ENCODE results near the gene PLEKHJ1.

The PLEKHJ1 gene

DNA sequence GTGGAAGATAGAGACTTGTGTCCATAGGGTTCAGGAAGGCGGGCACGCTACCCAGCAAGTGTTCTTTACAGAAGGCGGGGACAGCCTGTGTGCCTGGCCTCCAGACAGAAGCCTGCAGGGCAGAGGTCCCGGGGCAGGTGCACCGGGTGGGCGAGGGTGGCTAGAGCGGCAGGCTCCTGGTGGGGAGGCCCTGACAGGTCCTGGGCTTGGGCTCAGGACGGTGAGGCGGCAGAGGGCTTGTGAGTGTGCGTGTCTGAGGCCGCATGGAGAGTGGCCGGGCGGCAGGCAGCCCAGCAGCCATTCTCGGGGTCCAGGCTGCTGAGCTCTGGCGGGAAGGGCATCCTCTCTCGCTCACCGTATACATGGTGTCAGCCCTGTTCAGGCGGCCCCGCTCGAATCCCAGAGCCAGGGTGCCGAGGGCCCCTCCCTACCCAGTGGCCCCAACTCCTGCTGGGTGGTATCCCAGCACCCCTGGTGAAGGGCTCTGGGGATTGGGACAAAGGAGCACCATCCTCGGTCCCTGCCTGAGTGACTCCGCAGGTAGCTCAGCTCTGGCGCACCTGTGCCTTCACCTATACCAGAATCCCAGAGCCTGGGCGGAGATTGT lies 10.0 kb upstream of the PLEKHJ1 start:
- H3K4me3 ChIP-seq (ENCODE audit: extremely low read depth, insufficient read depth, low read length, poor library complexity, severe bottlenecking): no peak overlapping the region
- H3K36me3 ChIP-seq (ENCODE audit: control insufficient read depth, insufficient read depth, low read length): peaks cover 76% of the 10 kb centered on the region
- no peaks in the 10 kb centered on the region for H3K9me3 ChIP-seq (ENCODE audit: control insufficient read depth, low read length)
- peaks cover 2% of the 10 kb centered on the region for H3K4me1 ChIP-seq (ENCODE audit: control insufficient read depth, insufficient read depth, low read length, poor library complexity, severe bottlenecking)
- H3K27ac ChIP-seq (ENCODE audit: low read depth, low read length, severe bottlenecking): no peak overlapping the region
- WGBS, 2 experiments (ENCODE audit: insufficient coverage in 2 of 2): 96 to 97% methylated on average over 23 to 24 of the region's 25 CpGs

DNA sequence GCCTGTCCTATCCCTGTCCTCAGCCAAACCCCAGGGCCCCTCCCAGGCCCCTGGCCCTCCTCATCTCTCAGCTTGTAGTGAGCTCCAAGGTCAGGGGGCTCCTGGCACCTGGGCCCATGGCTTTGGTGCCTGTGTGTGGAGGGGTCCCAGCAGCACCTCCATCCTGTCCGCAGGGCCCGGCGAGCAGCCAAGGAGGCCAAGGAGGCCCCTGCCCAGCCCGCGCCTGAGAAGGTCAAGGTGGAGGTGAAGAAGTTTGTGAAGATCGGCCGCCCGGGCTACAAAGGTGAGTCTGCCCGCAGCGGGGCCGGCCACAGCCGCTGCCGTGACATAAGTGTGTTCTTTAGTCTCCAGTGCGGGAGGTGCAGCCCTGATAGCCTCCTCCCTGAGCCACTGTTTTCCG lies 9.1 kb upstream of the PLEKHJ1 start:
- Histone ChIP-seq H3K27ac (ENCODE audit: low read depth, low read length, severe bottlenecking) (no peak overlapping the region), H3K9me3 (ENCODE audit: control insufficient read depth, low read length) (no peaks in the 10 kb centered on the region), H3K4me1 (ENCODE audit: control insufficient read depth, insufficient read depth, low read length, poor library complexity, severe bottlenecking) (peaks cover 10% of the 10 kb centered on the region), H3K4me3 (ENCODE audit: extremely low read depth, insufficient read depth, low read length, poor library complexity, severe bottlenecking) (no peak overlapping the region), H3K36me3 (ENCODE audit: control insufficient read depth, insufficient read depth, low read length) (peaks cover 85% of the 10 kb centered on the region)
- 95 to 96% methylated on average over 15 of the region's 15 CpGs for WGBS, 2 experiments (ENCODE audit: insufficient coverage in 2 of 2)

DNA sequence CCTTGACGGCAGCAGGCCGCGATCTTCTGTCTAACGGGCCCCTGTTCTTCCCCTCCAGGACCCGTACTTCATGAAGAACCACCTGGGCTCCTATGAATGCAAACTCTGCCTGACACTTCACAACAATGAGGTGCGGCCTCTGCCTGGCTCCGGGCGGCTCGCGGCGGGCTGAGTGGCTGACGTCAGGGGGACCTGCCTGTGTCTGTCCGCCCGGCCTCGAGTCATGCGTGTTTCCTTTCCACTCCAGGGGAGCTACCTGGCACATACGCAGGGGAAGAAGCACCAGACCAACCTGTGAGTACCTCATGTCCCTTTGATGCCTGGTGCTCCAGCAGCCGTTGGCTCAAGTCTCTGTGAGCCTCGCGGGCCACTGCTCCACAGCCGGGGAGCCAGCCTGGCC lies 8.4 kb upstream of the PLEKHJ1 start:
- Histone ChIP-seq H3K4me3 (ENCODE audit: extremely low read depth, insufficient read depth, low read length, poor library complexity, severe bottlenecking) (no peak overlapping the region), H3K27ac (ENCODE audit: low read depth, low read length, severe bottlenecking) (no peak overlapping the region), H3K36me3 (ENCODE audit: control insufficient read depth, insufficient read depth, low read length) (peaks cover 89% of the 10 kb centered on the region), H3K4me1 (ENCODE audit: control insufficient read depth, insufficient read depth, low read length, poor library complexity, severe bottlenecking) (peaks cover 14% of the 10 kb centered on the region), H3K9me3 (ENCODE audit: control insufficient read depth, low read length) (no peaks in the 10 kb centered on the region)
- WGBS, 2 experiments (ENCODE audit: insufficient coverage in 2 of 2): 93 to 96% methylated on average over 19 to 21 of the region's 21 CpGs

GRCh38 chr19:2244125-2244411 lies 7.9 kb upstream of the PLEKHJ1 start:
- no peak overlapping the region for H3K4me3 ChIP-seq (ENCODE audit: extremely low read depth, insufficient read depth, low read length, poor library complexity, severe bottlenecking)
- 89 to 93% methylated on average over 12 of the region's 12 CpGs for WGBS, 2 experiments (ENCODE audit: insufficient coverage in 2 of 2)
- no peak overlapping the region for H3K27ac ChIP-seq (ENCODE audit: low read depth, low read length, severe bottlenecking)
- peaks cover 18% of the 10 kb centered on the region for H3K4me1 ChIP-seq (ENCODE audit: control insufficient read depth, insufficient read depth, low read length, poor library complexity, severe bottlenecking)
- no peaks in the 10 kb centered on the region for H3K9me3 ChIP-seq (ENCODE audit: control insufficient read depth, low read length)
- peaks cover 89% of the 10 kb centered on the region for H3K36me3 ChIP-seq (ENCODE audit: control insufficient read depth, insufficient read depth, low read length)

DNA sequence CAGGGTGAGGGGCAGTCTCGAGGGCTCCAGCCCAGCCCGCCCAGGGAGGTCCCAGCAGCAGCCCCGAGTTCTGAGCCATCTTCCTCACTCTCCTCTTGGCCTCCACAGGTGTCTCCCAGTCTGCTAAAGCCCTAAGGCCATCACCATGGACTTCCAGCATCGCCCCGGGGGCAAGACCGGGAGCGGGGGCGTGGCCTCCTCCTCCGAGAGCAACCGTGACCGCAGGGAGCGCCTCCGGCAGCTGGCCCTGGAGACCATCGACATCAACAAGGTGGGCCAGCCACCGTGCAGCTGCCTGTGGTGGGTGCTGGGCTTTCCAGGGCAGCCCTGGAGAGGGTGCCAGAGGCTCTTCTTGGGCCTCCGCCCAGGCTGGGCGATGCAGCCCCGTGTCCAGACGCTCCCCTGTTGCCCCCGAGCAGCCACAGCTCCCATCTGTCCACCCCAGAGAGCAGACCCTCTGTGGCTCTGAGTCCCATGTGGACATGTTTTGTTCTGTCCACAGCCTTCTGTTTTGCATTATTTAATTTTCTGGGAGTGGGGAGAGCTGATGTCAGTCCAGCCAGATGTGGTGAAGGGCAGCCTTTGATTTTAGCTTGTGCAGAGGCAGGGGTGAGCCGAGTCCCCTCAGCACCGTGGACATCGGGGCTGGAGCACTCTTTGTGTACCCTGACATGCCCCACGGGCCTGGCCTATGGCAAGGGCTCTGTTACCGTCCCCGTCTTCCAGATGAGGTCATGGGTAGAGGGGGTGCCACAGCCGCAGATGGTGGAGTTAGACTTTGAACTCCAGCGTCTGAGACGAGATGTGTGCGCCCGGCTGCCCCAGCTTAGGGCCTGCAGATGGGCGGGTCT lies 7.4 kb upstream of the PLEKHJ1 start:
- Histone ChIP-seq H3K4me1 (ENCODE audit: control insufficient read depth, insufficient read depth, low read length, poor library complexity, severe bottlenecking) (peaks cover 22% of the 10 kb centered on the region), H3K36me3 (ENCODE audit: control insufficient read depth, insufficient read depth, low read length) (peaks cover 91% of the 10 kb centered on the region), H3K4me3 (ENCODE audit: extremely low read depth, insufficient read depth, low read length, poor library complexity, severe bottlenecking) (no peak overlapping the region), H3K9me3 (ENCODE audit: control insufficient read depth, low read length) (no peaks in the 10 kb centered on the region), H3K27ac (ENCODE audit: low read depth, low read length, severe bottlenecking) (no peak overlapping the region)
- WGBS, 2 experiments (ENCODE audit: insufficient coverage in 2 of 2): 92 to 94% methylated on average over 31 to 32 of the region's 32 CpGs

- H3K27ac ChIP-seq (ENCODE audit: low read depth, low read length, severe bottlenecking): no peak overlapping the region
- no peak overlapping the region for H3K4me3 ChIP-seq (ENCODE audit: extremely low read depth, insufficient read depth, low read length, poor library complexity, severe bottlenecking)
- 93 to 96% methylated on average over 8 of the region's 8 CpGs for WGBS, 2 experiments (ENCODE audit: insufficient coverage in 2 of 2)
- H3K4me1 ChIP-seq (ENCODE audit: control insufficient read depth, insufficient read depth, low read length, poor library complexity, severe bottlenecking): peaks cover 29% of the 10 kb centered on the region
- H3K36me3 ChIP-seq (ENCODE audit: control insufficient read depth, insufficient read depth, low read length): peaks cover 91% of the 10 kb centered on the region
- H3K9me3 ChIP-seq (ENCODE audit: control insufficient read depth, low read length): no peaks in the 10 kb centered on the region
Measured at GRCh38 chr19:2242816-2243215, 6.7 kb upstream of the PLEKHJ1 start.

DNA sequence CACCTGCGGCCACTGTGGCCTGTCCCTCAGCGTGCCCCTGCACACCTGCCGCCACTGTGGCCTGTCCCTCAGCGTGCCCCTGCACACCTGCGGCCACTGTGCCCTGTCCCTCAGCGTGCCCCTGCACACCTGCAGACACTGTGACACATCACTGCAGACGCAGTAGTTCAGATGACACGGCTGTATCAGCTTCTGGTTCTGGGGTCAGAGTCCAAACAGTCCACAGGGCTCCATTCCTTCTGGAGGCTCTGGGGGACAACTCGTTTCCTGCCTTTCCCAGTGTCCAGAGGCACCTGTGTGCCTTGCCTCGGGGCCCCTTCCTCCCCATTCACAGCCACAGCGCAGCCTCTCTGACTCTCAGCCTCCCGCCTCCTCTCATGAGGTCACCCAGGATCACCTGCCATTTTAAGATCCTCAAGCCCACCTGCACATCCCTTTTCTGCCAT lies 6.0 kb upstream of the PLEKHJ1 start:
- H3K36me3 ChIP-seq (ENCODE audit: control insufficient read depth, insufficient read depth, low read length): peaks cover 90% of the 10 kb centered on the region
- H3K9me3 ChIP-seq (ENCODE audit: control insufficient read depth, low read length): no peaks in the 10 kb centered on the region
- 96 to 99% methylated on average over 9 to 12 of the region's 12 CpGs for WGBS, 2 experiments (ENCODE audit: insufficient coverage in 2 of 2)
- H3K27ac ChIP-seq (ENCODE audit: low read depth, low read length, severe bottlenecking): no peak overlapping the region
- H3K4me3 ChIP-seq (ENCODE audit: extremely low read depth, insufficient read depth, low read length, poor library complexity, severe bottlenecking): no peak overlapping the region
- peaks cover 33% of the 10 kb centered on the region for H3K4me1 ChIP-seq (ENCODE audit: control insufficient read depth, insufficient read depth, low read length, poor library complexity, severe bottlenecking)

- Histone ChIP-seq H3K4me3 (ENCODE audit: extremely low read depth, insufficient read depth, low read length, poor library complexity, severe bottlenecking) (no peak overlapping the region), H3K36me3 (ENCODE audit: control insufficient read depth, insufficient read depth, low read length) (peaks cover 80% of the 10 kb centered on the region), H3K27ac (ENCODE audit: low read depth, low read length, severe bottlenecking) (peak overlapping the region; percentile 68), H3K4me1 (ENCODE audit: control insufficient read depth, insufficient read depth, low read length, poor library complexity, severe bottlenecking) (peaks cover 33% of the 10 kb centered on the region), H3K9me3 (ENCODE audit: control insufficient read depth, low read length) (no peaks in the 10 kb centered on the region)
- WGBS, 2 experiments (ENCODE audit: insufficient coverage in 2 of 2): 94% methylated on average over 35 to 40 of the region's 41 CpGs
Measured at GRCh38 chr19:2240881-2241760, 5.0 kb upstream of the PLEKHJ1 start.

GRCh38 chr19:2239771-2240770 lies 3.9 kb upstream of the PLEKHJ1 start:
- Histone ChIP-seq H3K9me3 (ENCODE audit: control insufficient read depth, low read length) (no peaks in the 10 kb centered on the region), H3K36me3 (ENCODE audit: control insufficient read depth, insufficient read depth, low read length) (peaks cover 69% of the 10 kb centered on the region), H3K4me3 (ENCODE audit: extremely low read depth, insufficient read depth, low read length, poor library complexity, severe bottlenecking) (peak overlapping the region; percentile 99), H3K27ac (ENCODE audit: low read depth, low read length, severe bottlenecking) (peak overlapping the region; percentile 68), H3K4me1 (ENCODE audit: control insufficient read depth, insufficient read depth, low read length, poor library complexity, severe bottlenecking) (peaks cover 33% of the 10 kb centered on the region)
- WGBS, 2 experiments (ENCODE audit: insufficient coverage in 2 of 2): 44 to 56% methylated on average over 25 to 34 of the region's 34 CpGs

- Histone ChIP-seq H3K36me3 (ENCODE audit: control insufficient read depth, insufficient read depth, low read length) (peaks cover 66% of the 10 kb centered on the region), H3K4me1 (ENCODE audit: control insufficient read depth, insufficient read depth, low read length, poor library complexity, severe bottlenecking) (peaks cover 33% of the 10 kb centered on the region), H3K27ac (ENCODE audit: low read depth, low read length, severe bottlenecking) (peak overlapping the region; percentile 68), H3K4me3 (ENCODE audit: extremely low read depth, insufficient read depth, low read length, poor library complexity, severe bottlenecking) (peak overlapping the region; percentile 99), H3K9me3 (ENCODE audit: control insufficient read depth, low read length) (no peaks in the 10 kb centered on the region)
- 64 to 85% methylated on average over 7 of the region's 10 CpGs for WGBS, 2 experiments (ENCODE audit: insufficient coverage in 2 of 2)
Measured at GRCh38 chr19:2239173-2239572, 3.0 kb upstream of the PLEKHJ1 start.
